HG02973 (cell line): ENCODE data around the gene ANXA9.
A peak's percentile ranks its signal among the peaks of the same experiment; 100 is the strongest.

Experiments
- ATAC-seq: cut with Tn5 transposase; IDR thresholded peaks from one replicate; pipeline ENCODE4 v1.9.1; 2021; ENCODE audit warnings: moderate library complexity; ENCODE audit not compliant: unreplicated experiment

ANXA9 gene

GRCh38 chr1:150973836-150974579 is 8.1 kb upstream of the ANXA9 start:
- peak; percentile 36 for ATAC-seq

- peak; percentile 46 for ATAC-seq
Measured at GRCh38 chr1:150974580-150975478, 7.3 kb upstream of the ANXA9 start, which contains the start of gene CERS2. Gene CERS2 (minus strand): TSS chr1:150974835. CDS start chr1:150969090, 5,745 bp downstream.

DNA sequence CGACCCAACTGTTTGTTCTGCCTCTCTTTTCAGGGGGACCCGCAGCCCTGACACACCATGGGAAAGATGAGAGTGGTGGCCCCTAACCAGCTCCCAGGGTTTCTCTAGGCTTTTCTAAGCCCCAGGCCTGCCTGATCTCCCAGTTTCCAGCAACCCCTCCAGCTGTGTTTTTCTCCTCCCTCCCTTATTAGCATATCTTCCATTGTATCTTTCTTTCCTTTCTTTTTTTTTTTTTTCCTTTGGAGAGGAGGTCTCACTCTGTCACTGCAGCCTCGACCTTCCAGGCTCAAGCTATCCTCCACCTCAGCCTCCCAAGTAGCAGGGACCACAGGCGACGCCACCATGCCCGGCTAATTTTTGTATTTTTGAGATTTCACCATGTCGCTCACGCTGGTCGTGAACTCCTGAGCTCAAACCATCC is 5.7 kb upstream of the ANXA9 start:
- no peak for ATAC-seq

GRCh38 chr1:150976879-150977694 is 5.0 kb upstream of the ANXA9 start:
- no peak for ATAC-seq

GRCh38 chr1:150979092-150980056 is 2.7 kb upstream of the ANXA9 start:
- no peak for ATAC-seq

GRCh38 chr1:150981177-150981804 is 801 bp upstream of the ANXA9 start:
- ATAC-seq, result no peak

- no peak for ATAC-seq
Measured at GRCh38 chr1:150985179-150985825, 3.2 kb downstream of the ANXA9 start.

DNA sequence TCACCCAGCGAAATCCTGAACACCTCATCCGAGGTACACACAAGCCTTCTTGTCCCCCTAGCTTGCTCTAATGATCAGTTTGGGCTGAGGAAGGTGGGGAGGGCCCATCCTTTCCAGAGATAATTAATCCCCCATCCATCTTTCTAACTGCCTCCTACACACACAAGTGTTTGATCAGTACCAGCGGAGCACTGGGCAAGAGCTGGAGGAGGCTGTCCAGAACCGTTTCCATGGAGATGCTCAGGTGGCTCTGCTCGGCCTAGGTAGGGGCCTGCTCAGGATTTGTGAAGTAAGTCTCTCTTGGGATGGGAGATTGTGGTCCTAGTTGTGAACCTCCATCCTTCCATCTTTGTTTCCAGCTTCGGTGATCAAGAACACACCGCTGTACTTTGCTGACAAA is 5.8 kb downstream of the ANXA9 start:
- no peak for ATAC-seq

DNA sequence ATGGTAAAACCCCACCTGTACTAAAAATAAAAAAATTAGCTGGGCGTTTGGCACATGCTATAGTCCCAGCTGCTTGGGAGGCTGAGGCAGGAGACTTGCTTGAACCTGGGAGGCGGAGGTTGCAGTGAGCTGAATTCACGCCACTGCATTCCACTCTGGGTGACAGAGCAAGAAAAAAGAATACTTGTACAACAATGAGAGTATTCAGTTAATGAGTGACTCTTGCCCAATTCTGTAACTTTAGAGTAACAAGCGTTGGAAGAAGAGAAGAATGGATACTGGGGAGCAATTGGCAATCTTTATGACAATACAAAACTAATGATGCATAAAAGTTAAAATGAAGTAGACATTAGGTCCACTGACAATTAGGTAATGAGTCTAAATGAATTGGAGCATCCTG is 10.5 kb downstream of the ANXA9 start:
- ATAC-seq, result no peak

- no peak for ATAC-seq
Measured at GRCh38 chr1:150994248-150994647, 12.2 kb downstream of the ANXA9 start.

GRCh38 chr1:150995460-150995859 is 13.4 kb downstream of the ANXA9 start:
- no peak for ATAC-seq

- ATAC-seq, result no peak
Measured at GRCh38 chr1:150995896-150996295, 13.8 kb downstream of the ANXA9 start.

DNA sequence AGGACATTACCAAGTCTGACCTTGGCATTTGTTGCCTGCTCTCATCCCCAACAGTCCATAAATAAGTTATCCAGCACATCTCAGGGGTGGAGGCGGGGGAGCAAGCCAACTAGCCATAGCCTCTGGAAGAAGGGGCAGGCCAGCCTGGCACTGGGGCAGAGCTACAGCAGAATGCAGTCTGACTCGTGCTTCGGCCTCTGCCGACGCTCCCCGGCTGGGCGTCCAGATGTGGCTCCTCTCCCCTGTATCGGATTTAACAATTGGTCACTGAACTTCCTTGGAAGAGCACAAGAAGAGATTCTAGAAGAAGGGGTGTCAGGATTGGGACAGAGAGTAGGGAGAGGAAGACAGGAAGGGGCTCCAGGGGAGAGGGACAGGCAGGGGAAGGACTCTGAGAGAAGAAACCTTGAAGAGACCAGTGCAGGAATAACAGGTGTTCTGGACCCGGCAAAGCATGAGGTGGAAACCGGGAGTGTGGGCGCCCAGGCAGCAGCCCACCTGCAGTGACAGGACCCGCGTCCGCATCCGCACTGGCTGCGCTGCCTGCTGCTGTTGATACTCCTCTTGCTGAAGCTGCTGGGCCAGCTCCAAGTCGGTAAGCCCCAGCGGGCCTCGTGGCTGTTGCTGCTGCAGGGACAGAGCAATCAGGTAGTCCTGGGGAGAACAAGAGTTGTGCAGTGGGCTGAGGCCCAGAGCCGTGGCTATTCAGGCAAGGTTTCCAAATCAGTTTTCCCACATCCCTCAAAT is 15.2 kb downstream of the ANXA9 start:
- ATAC-seq, result no peak

DNA sequence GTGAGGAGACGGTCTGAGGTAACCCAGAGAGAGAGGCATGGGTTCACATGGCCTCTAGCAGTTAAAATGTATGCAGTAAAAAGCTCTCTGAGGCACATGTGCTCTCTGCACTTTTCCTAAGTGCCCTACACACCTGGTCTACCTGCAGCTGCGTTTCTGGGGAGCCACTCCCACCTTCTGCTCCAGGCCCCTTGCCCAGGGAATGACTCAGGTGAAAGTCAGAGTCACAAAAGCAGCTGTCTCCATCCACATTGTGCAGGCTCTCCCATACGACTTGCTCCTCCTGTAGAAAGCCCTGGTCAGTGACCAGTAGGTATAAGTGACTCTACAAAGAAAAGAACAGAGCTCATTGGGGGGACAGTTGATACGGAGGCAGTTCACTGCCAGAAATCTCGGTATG is 15.9 kb downstream of the ANXA9 start:
- ATAC-seq, result no peak

GRCh38 chr1:150999051-150999674 is 17.1 kb downstream of the ANXA9 start:
- no peak for ATAC-seq

DNA sequence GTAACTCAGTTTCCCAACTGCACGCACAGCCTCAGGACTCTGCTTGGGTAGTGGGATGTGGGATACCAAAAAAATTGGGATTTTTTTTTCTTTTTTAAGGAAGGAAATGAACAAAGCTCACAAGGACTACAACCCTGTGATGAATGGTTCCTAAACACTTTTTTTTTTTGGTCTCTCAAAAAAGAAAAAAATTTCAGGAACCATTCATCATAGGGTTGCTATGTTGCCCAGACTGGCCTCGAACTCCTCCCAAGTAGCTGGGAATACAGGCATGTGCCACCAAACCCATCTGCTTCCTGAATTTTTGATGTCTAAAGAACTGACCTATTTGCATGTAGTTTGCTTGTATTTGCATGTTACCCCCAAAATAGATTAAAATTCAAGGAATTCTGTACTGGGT is 17.8 kb downstream of the ANXA9 start:
- no peak for ATAC-seq

GRCh38 chr1:151000408-151000807 is 18.3 kb downstream of the ANXA9 start:
- no peak for ATAC-seq

DNA sequence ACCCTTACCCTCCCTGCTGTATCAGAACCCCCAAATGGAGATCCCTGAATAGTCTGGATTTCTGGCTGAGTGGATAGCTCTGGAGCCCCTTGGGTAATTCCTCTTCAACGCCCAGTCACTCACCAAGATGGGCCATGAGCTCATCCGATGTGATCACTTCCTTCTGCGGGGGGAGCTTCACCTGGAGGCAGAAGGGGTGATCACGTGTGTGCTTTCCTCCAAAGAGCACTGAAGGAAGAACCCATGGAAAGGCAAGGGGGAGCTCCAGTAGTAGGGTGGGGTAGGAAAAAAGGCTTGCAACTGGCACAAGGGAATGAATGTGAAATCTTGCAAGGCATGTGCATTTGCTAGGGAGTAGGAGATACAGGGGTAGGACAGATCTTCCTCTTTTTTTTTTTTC is 19.5 kb downstream of the ANXA9 start:
- ATAC-seq, result no peak
